Measurements from ENCODE around the gene SYNGR3. TPM values are rescaled to one million over a fixed set of nuclear protein-coding genes. Genes with fewer than 3 reads are reported as not detected.

SYNGR3 gene
- total and polyA plus RNA-seq, 2 of the 13 experiments (the other 11 are each of a cell fraction or from before 2014, with no cell fraction given): 0.97 to 5.7 TPM

DNA sequence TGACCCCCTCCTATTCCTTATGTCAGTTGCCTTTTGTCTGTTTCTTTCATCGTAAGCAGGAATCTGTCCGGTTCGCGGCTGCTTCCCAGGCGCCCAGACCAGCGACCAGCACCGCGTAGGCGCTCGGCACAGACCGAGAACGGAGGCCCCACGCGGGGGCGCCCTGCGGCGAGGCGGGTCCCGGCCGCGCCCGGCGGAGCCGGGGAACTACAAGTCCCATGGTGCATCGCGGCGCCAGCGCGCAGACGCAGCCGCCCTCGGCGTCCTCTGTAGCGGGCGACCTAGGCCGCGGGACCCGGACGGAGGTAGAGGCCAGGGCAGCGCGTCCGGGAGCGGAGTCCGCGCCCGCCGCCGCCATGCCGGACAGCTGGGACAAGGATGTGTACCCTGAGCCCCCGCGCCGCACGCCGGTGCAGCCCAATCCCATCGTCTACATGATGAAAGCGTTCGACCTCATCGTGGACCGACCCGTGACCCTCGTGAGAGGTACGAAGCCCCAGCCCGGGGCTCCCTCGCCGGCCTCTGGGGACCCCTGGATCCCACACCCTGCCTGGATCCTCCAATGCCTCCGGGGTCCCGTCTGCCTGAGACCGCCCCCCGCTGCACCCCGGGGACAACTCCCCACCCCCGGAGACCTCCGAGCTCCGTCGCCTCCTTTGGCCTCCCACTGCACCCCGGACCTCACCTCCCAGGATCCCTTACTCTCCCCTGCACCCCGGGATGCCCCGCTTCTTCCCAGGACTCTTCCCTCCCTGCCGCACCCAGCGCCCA, 30.3 kb upstream of the SYNGR3 start, which contains the start of gene NDUFB10 (continued):
- TF ChIP-seq ZNF768 (CRISPR knock-in tag; IDR thresholded peaks at IDR 0.05) (peak; percentile 70; the same call in 1 of the 2 replicates), ZNF569 (CRISPR knock-in tag; IDR thresholded peaks at IDR 0.05; ENCODE audit: borderline replicate concordance) (no peak), ZNF703 (CRISPR knock-in tag; IDR thresholded peaks at IDR 0.05; ENCODE audit: borderline replicate concordance) (no peak), ATAD3A (CRISPR knock-in tag; IDR thresholded peaks at IDR 0.05) (0 out of 2 replicates have a peak, but pooled peaks have one; percentile 16), ZFP36L2 (CRISPR knock-in tag; IDR thresholded peaks at IDR 0.05) (no peak), RXRB (CRISPR knock-in tag; IDR thresholded peaks at IDR 0.05; ENCODE audit: borderline replicate concordance) (peak; percentile 39; the same call in 1 of the 2 replicates), MEF2D (CRISPR knock-in tag; IDR thresholded peaks at IDR 0.05) (0 out of 2 replicates have a peak, but pooled peaks have one; percentile 25), HDAC2 (CRISPR knock-in tag; IDR thresholded peaks at IDR 0.05) (peak; percentile 57; the same call in 1 of the 2 replicates), HDAC1 (CRISPR knock-in tag; IDR thresholded peaks at IDR 0.05) (peak; percentile 83), KLF6 (CRISPR knock-in tag; IDR thresholded peaks at IDR 0.05) (peak; percentile 84), HOXA3 (CRISPR knock-in tag; IDR thresholded peaks at IDR 0.05) (peak; percentile 94), BORCS8-MEF2B (CRISPR knock-in tag; IDR thresholded peaks at IDR 0.05) (no peak; the same call in 1 of the 2 replicates), ZSCAN29 (CRISPR knock-in tag; conservative IDR thresholded peaks at IDR 0.05) (0 out of 2 replicates have a peak, but pooled peaks have one; percentile 37), PTBP1 (IDR thresholded peaks at IDR 0.05; ENCODE audit: low read depth, low read length, poor library complexity, severe bottlenecking) (no peak), ZNF331 (CRISPR knock-in tag; IDR thresholded peaks at IDR 0.05) (peak; percentile 69), ZNF343 (CRISPR knock-in tag; IDR thresholded peaks at IDR 0.05) (peak; percentile 40; the same call in 1 of the 2 replicates), ZNF547 (CRISPR knock-in tag; IDR thresholded peaks at IDR 0.05) (peak; percentile 64; the same call in 1 of the 2 replicates), NFRKB (IDR thresholded peaks at IDR 0.05) (no peak)
- TF ChIP-seq, protein P1, sequence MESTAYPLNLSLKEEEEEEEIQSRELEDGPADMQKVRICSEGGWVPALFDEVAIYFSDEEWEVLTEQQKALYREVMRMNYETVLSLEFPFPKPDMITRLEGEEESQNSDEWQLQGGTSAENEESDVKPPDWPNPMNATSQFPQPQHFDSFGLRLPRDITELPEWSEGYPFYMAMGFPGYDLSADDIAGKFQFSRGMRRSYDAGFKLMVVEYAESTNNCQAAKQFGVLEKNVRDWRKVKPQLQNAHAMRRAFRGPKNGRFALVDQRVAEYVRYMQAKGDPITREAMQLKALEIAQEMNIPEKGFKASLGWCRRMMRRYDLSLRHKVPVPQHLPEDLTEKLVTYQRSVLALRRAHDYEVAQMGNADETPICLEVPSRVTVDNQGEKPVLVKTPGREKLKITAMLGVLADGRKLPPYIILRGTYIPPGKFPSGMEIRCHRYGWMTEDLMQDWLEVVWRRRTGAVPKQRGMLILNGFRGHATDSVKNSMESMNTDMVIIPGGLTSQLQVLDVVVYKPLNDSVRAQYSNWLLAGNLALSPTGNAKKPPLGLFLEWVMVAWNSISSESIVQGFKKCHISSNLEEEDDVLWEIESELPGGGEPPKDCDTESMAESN (CRISPR knock-in tag; conservative IDR thresholded peaks at IDR 0.05): peak; percentile 47; the same call in 1 of the 2 replicates
- TF ChIP-seq, protein P2, sequence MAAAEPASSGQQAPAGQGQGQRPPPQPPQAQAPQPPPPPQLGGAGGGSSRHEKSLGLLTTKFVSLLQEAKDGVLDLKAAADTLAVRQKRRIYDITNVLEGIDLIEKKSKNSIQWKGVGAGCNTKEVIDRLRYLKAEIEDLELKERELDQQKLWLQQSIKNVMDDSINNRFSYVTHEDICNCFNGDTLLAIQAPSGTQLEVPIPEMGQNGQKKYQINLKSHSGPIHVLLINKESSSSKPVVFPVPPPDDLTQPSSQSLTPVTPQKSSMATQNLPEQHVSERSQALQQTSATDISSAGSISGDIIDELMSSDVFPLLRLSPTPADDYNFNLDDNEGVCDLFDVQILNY (CRISPR knock-in tag; conservative IDR thresholded peaks at IDR 0.05): peak; percentile 59; the same call in 1 of the 2 replicates
- TF ChIP-seq, protein P3, sequence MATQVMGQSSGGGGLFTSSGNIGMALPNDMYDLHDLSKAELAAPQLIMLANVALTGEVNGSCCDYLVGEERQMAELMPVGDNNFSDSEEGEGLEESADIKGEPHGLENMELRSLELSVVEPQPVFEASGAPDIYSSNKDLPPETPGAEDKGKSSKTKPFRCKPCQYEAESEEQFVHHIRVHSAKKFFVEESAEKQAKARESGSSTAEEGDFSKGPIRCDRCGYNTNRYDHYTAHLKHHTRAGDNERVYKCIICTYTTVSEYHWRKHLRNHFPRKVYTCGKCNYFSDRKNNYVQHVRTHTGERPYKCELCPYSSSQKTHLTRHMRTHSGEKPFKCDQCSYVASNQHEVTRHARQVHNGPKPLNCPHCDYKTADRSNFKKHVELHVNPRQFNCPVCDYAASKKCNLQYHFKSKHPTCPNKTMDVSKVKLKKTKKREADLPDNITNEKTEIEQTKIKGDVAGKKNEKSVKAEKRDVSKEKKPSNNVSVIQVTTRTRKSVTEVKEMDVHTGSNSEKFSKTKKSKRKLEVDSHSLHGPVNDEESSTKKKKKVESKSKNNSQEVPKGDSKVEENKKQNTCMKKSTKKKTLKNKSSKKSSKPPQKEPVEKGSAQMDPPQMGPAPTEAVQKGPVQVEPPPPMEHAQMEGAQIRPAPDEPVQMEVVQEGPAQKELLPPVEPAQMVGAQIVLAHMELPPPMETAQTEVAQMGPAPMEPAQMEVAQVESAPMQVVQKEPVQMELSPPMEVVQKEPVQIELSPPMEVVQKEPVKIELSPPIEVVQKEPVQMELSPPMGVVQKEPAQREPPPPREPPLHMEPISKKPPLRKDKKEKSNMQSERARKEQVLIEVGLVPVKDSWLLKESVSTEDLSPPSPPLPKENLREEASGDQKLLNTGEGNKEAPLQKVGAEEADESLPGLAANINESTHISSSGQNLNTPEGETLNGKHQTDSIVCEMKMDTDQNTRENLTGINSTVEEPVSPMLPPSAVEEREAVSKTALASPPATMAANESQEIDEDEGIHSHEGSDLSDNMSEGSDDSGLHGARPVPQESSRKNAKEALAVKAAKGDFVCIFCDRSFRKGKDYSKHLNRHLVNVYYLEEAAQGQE (IDR thresholded peaks at IDR 0.05; ENCODE audit: borderline replicate concordance in 1 of 2, low read depth in 1 of 2, low read length in 2 of 2): peak in 1 of 2 experiments; percentile 50; a peak in 1 of 4 replicates

All from HepG2 (cell line).